H9 (cell line): ENCODE measurements around the gene SLC25A25. TPM values are rescaled to one million over a fixed set of nuclear protein-coding genes. Genes with fewer than 3 reads are reported as not detected.

ENCODE experiments used
- DNase-seq: peaks from one replicate; pipeline ENCODE4 v3.0.0-alpha.2; 2017
- H2AFZ ChIP-seq: one replicate; pipeline ENCODE4 v1.6.1; 2013; ENCODE audit warnings: mild to moderate bottlenecking, low read length, control low read depth, moderate library complexity
- H2AK5ac ChIP-seq: 2 replicates; pipeline ENCODE4 v1.6.1; 2013; ENCODE audit warnings: low read length, control low read depth, mixed read lengths; ENCODE audit not compliant: insufficient read length
- H2BK120ac ChIP-seq: one replicate; pipeline ENCODE4 v1.6.1; 2013; ENCODE audit warnings: low read depth, mild to moderate bottlenecking, low read length, control low read depth, inconsistent platforms; ENCODE audit not compliant: poor library complexity, severe bottlenecking
- H2BK12ac ChIP-seq: 2 replicates; pipeline ENCODE4 v1.6.1; 2013; ENCODE audit warnings: low read length, control low read depth, mixed read lengths, low read depth; ENCODE audit not compliant: insufficient read length
- H2BK15ac ChIP-seq: 2 replicates; pipeline ENCODE4 v1.6.1; 2013; ENCODE audit warnings: low read depth, low read length, control low read depth
- H2BK20ac ChIP-seq: one replicate; pipeline ENCODE4 v1.6.1; 2013; ENCODE audit warnings: low read depth, mild to moderate bottlenecking, low read length, control low read depth, inconsistent platforms; ENCODE audit not compliant: poor library complexity, severe bottlenecking
- H2BK5ac ChIP-seq: 2 replicates; pipeline ENCODE4 v1.6.1; 2013; ENCODE audit warnings: low read length, control low read depth, mixed read lengths; ENCODE audit not compliant: insufficient read length
- H3K14ac ChIP-seq: 2 replicates; pipeline ENCODE4 v1.6.1; 2013; ENCODE audit warnings: low read length, control low read depth; ENCODE audit not compliant: insufficient read depth
- H3K18ac ChIP-seq: 2 replicates; pipeline ENCODE4 v1.6.1; 2013; ENCODE audit warnings: low read depth, mild to moderate bottlenecking, mixed read lengths, low read length, control low read depth; ENCODE audit not compliant: insufficient read length
- H3K23ac ChIP-seq: 2 replicates; pipeline ENCODE4 v1.6.1; 2013; ENCODE audit warnings: low read length, control low read depth, mixed read lengths, low read depth; ENCODE audit not compliant: insufficient read length
- H3K23me2 ChIP-seq: 2 replicates; pipeline ENCODE4 v1.6.1; 2013; ENCODE audit warnings: low read depth, mild to moderate bottlenecking, mixed read lengths, low read length, control low read depth; ENCODE audit not compliant: insufficient read length, poor library complexity, severe bottlenecking
- H3K27ac ChIP-seq: 2 replicates; pipeline ENCODE4 v1.5.1; 2013; ENCODE audit warnings: low read length, control low read depth, mixed read lengths, low read depth; ENCODE audit not compliant: insufficient read length
- H3K27me3 ChIP-seq: 2 replicates; pipeline ENCODE4 v1.6.1; 2013; ENCODE audit warnings: low read length, control low read depth, inconsistent platforms; ENCODE audit not compliant: insufficient read depth
- H3K4ac ChIP-seq: 2 replicates; pipeline ENCODE4 v1.6.1; 2013; ENCODE audit warnings: low read depth, mild to moderate bottlenecking, control low read depth, inconsistent platforms, low read length, moderate library complexity
- H3K4me1 ChIP-seq: 2 replicates; pipeline ENCODE4 v1.6.1; 2013; ENCODE audit warnings: low read length, control low read depth, inconsistent platforms; ENCODE audit not compliant: insufficient read depth
- H3K4me2 ChIP-seq: 2 replicates; pipeline ENCODE4 v1.6.1; 2013; ENCODE audit warnings: low read length, control low read depth, mixed read lengths; ENCODE audit not compliant: insufficient read length, insufficient read depth
- H3K56ac ChIP-seq: 2 replicates; pipeline ENCODE4 v1.6.1; 2013; ENCODE audit warnings: low read depth, mild to moderate bottlenecking, mixed read lengths, low read length, control low read depth; ENCODE audit not compliant: insufficient read length
- H3K79me1 ChIP-seq: 2 replicates; pipeline ENCODE4 v1.6.1; 2013; ENCODE audit warnings: low read depth, mild to moderate bottlenecking, moderate library complexity, low read length, control low read depth, inconsistent platforms; ENCODE audit not compliant: insufficient read depth, poor library complexity, severe bottlenecking
- H3K79me2 ChIP-seq: 2 replicates; pipeline ENCODE4 v1.6.1; 2013; ENCODE audit warnings: low read length, control low read depth, inconsistent platforms; ENCODE audit not compliant: insufficient read depth
- H3K9ac ChIP-seq: 2 replicates; pipeline ENCODE4 v1.6.1; 2013; ENCODE audit warnings: low read length, control low read depth, mixed read lengths; ENCODE audit not compliant: insufficient read length; ENCODE audit errors: extremely low read depth
- H3K9me3 ChIP-seq: one replicate; pipeline ENCODE4 v1.6.1; 2013; ENCODE audit warnings: low read depth, low read length, inconsistent platforms; ENCODE audit not compliant: control insufficient read depth
- H3T11ph ChIP-seq: one replicate; pipeline ENCODE4 v1.6.1; 2013; ENCODE audit warnings: mild to moderate bottlenecking, low read length, control low read depth, inconsistent platforms
- H4K20me1 ChIP-seq: one replicate; pipeline ENCODE4 v1.6.1; 2013; ENCODE audit not compliant: control insufficient read depth, insufficient read length, insufficient read depth
- H4K5ac ChIP-seq: 2 replicates; pipeline ENCODE4 v1.6.1; 2013; ENCODE audit warnings: low read depth, mild to moderate bottlenecking, mixed read lengths, low read length, control low read depth; ENCODE audit not compliant: insufficient read length
- H4K8ac ChIP-seq: replicated peaks from 2 replicates; pipeline ENCODE4 v1.6.1; 2013; ENCODE audit warnings: low read length, control low read depth, mixed read lengths, low read depth; ENCODE audit not compliant: insufficient read length
- H4K91ac ChIP-seq: 2 replicates; pipeline ENCODE4 v1.6.1; 2013; ENCODE audit warnings: low read depth, mild to moderate bottlenecking, moderate library complexity, mixed read lengths, low read length, control low read depth; ENCODE audit not compliant: insufficient read length
- H3K27ac Mint-ChIP-seq, 3 experiments: 2 replicates in 2 of 3; 3 replicates in 1 of 3; pipeline ENCODE4 v1.8.0; 2020 to 2021; ENCODE audit warnings: mixed read lengths in 3 of 3, mild to moderate bottlenecking in 1 of 3, moderate library complexity in 1 of 3
- H3K27me3 Mint-ChIP-seq: 2 replicates; pipeline ENCODE4 v1.8.0; 2021; ENCODE audit warnings: low read depth, mild to moderate bottlenecking, moderate library complexity, mixed read lengths
- H3K36me3 Mint-ChIP-seq, 3 experiments: 2 replicates in 2 of 3; 3 replicates in 1 of 3; pipeline ENCODE4 v1.8.0; 2020 to 2021; ENCODE audit warnings: low read depth in 3 of 3, mixed read lengths in 3 of 3; ENCODE audit not compliant: insufficient read depth in 1 of 3
- H3K4me1 Mint-ChIP-seq, 2 experiments: 2 replicates each; pipeline ENCODE4 v1.8.0; 2020; ENCODE audit warnings: mixed read lengths in 2 of 2
- H3K4me3 Mint-ChIP-seq, 2 experiments: 2 replicates in 1 of 2; 3 replicates in 1 of 2; pipeline ENCODE4 v1.8.0; 2020 to 2021; ENCODE audit warnings: mild to moderate bottlenecking in 2 of 2, mixed read lengths in 2 of 2, moderate library complexity in 1 of 2
- H3K9me3 Mint-ChIP-seq, 2 experiments: 2 replicates in 1 of 2; 3 replicates in 1 of 2; pipeline ENCODE4 v1.8.0; 2020; ENCODE audit warnings: mild to moderate bottlenecking in 2 of 2, mixed read lengths in 2 of 2, moderate library complexity in 1 of 2
- whole genome bisulfite sequencing: extraction: QIAGEN DNeasy Blood & Tissue Kit; methylation state at CpG from one replicate; pipeline ENCODE4 v1.1.7; 2013; ENCODE audit warnings: missing lambda C conversion rate, low lambda C conversion rate, mixed read lengths; ENCODE audit not compliant: insufficient read length; ENCODE audit errors: extremely low coverage; 5-methylcytosine and 5-hydroxymethylcytosine counted together
- total RNA-seq: library from RNA; stranded (reverse); gene quantifications from 2 replicates; pipeline ENCODE4 v1.2.1, GENCODE V29; 2021
- TF ChIP-seq, protein P1 (sequence below): fragments of 200-600 bp; sonication (generic); conservative IDR thresholded peaks from 3 replicates; pipeline ENCODE4 v1.8.0; 2021; ENCODE audit warnings: antibody characterized with exemption, mild to moderate bottlenecking

SLC25A25 gene
- total RNA-seq, 1 experiment from 2014 or later, result 16.9 TPM

DNA sequence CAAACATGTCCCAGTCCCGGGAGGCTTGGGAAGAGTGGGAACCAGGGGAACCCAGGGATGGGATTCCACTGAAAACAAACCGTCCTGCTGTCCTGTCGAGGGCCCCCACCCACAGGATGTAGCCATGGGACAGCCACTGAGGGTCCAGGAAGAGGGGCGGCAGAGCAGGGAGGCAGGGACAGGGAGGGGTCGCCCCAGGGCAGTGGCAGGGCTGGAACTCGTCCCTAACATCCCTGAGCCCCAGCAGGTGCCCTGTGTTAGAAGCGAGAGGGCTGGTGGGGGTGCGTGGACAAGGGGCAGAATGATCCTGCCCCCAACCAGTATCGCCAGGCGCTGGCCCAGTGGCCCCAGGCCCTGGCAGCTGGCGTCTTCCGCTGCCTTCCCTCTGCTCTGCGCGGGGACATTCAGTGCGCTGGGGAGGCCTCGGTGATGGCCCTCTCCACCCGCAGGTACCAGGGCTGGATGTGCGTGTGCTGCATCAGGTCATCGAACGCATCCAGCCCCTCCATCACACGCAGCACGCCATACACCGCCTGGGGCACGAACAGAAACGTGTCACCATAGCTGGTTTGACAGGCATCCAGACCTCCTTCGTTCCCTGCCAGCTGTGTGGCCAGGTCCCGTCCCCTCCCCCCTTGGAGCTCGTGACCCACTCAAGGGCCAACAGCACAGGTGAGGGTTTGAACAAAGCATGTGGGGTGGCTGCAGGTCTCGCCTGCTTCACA is 52.9 kb downstream of the SLC25A25 start:
- no peak overlapping the region for H4K5ac ChIP-seq
- H4K91ac ChIP-seq, result no peak overlapping the region
- H2BK12ac ChIP-seq, result no peak overlapping the region
- H3K4me1 Mint-ChIP-seq, result peaks cover 17% of the 10 kb centered on the region in 2 experiments
- no peaks in the 10 kb centered on the region for H3K79me1 ChIP-seq
- H3K27ac ChIP-seq, result no peak overlapping the region
- no peak for DNase-seq
- no peak overlapping the region for H3K9ac ChIP-seq
- no peak overlapping the region for H4K8ac ChIP-seq
- no peak overlapping the region for H2BK120ac ChIP-seq
- H2AK5ac ChIP-seq, result no peak overlapping the region
- H3K56ac ChIP-seq, result no peak overlapping the region
- no peak overlapping the region for H3K4me3 Mint-ChIP-seq
- no peaks in the 10 kb centered on the region for H3K27me3 Mint-ChIP-seq
- no peaks in the 10 kb centered on the region for H3K23me2 ChIP-seq
- no peak overlapping the region for H3K18ac ChIP-seq
- H3K27ac Mint-ChIP-seq, result no peak overlapping the region
- peaks cover 17 to 43% (median 35%) of the 10 kb centered on the region in 3 experiments for H3K36me3 Mint-ChIP-seq
- no peaks in the 10 kb centered on the region for H4K20me1 ChIP-seq
- H3K9me3 ChIP-seq, result no peaks in the 10 kb centered on the region
- no peaks in the 10 kb centered on the region for H3K4me1 ChIP-seq
- H2BK15ac ChIP-seq, result no peak overlapping the region
- TF ChIP-seq, protein P1, sequence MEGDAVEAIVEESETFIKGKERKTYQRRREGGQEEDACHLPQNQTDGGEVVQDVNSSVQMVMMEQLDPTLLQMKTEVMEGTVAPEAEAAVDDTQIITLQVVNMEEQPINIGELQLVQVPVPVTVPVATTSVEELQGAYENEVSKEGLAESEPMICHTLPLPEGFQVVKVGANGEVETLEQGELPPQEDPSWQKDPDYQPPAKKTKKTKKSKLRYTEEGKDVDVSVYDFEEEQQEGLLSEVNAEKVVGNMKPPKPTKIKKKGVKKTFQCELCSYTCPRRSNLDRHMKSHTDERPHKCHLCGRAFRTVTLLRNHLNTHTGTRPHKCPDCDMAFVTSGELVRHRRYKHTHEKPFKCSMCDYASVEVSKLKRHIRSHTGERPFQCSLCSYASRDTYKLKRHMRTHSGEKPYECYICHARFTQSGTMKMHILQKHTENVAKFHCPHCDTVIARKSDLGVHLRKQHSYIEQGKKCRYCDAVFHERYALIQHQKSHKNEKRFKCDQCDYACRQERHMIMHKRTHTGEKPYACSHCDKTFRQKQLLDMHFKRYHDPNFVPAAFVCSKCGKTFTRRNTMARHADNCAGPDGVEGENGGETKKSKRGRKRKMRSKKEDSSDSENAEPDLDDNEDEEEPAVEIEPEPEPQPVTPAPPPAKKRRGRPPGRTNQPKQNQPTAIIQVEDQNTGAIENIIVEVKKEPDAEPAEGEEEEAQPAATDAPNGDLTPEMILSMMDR, result no peak
- H2AFZ ChIP-seq, result no peak overlapping the region
- no peak overlapping the region for H2BK5ac ChIP-seq
- H3K9me3 Mint-ChIP-seq, result no peaks in the 10 kb centered on the region
- no peak overlapping the region for H3T11ph ChIP-seq
- H3K27me3 ChIP-seq, result no peaks in the 10 kb centered on the region
- H3K14ac ChIP-seq, result no peak overlapping the region
- no CpG with 5 or more reads among the region's 29 CpGs for WGBS
- H3K4ac ChIP-seq, result no peak overlapping the region
- no peak overlapping the region for H2BK20ac ChIP-seq
- H3K23ac ChIP-seq, result no peak overlapping the region
- H3K79me2 ChIP-seq, result no peaks in the 10 kb centered on the region
- no peak overlapping the region for H3K4me2 ChIP-seq
